Uterus (tissue), 2 donors: ENCODE measurements around the gene COCH.

ENCODE experiments used
- CTCF ChIP-seq, 4 experiments: fragments of 200-600 bp in 2 of 4; fragments of 450-650 bp in 2 of 4; sonication (generic) in 2 of 4; IDR thresholded peaks; one replicate each; pipeline ENCODE4 v1.5.1; 2016 to 2019; ENCODE audit warnings: antibody characterized with exemption in 4 of 4, mild to moderate bottlenecking in 2 of 4, moderate library complexity in 1 of 4
- POLR2A ChIP-seq, 2 donors: fragments of 450-650 bp; IDR thresholded peaks; one replicate each; pipeline ENCODE4 v1.6.1; 2016; ENCODE audit warnings: antibody characterized with exemption in 2 of 2, mild to moderate bottlenecking in 1 of 2, moderate library complexity in 1 of 2

- TF ChIP-seq CTCF (IDR thresholded peaks at IDR 0.05) (no peak), POLR2A (IDR thresholded peaks at IDR 0.05) (no peak)
These were observed 36.0 kb upstream of the COCH start for GRCh38 chr14:30838351-30838750.
